ENCODE data around the gene TMED8.
"Not testable (repeated sequence)": the region's sequence is repeated elsewhere in the genome, so short reads cannot be mapped to it uniquely, and the experiment has no call there.

The TMED8 gene, protein sequence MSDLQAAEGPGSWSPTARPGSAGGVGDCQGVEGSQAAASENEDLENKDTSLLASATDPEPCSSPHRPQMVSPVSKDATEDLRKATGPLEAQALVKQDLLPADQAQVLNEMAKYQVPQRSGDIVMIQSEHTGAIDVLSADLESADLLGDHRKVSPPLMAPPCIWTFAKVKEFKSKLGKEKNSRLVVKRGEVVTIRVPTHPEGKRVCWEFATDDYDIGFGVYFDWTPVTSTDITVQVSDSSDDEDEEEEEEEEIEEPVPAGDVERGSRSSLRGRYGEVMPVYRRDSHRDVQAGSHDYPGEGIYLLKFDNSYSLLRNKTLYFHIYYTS

DNA sequence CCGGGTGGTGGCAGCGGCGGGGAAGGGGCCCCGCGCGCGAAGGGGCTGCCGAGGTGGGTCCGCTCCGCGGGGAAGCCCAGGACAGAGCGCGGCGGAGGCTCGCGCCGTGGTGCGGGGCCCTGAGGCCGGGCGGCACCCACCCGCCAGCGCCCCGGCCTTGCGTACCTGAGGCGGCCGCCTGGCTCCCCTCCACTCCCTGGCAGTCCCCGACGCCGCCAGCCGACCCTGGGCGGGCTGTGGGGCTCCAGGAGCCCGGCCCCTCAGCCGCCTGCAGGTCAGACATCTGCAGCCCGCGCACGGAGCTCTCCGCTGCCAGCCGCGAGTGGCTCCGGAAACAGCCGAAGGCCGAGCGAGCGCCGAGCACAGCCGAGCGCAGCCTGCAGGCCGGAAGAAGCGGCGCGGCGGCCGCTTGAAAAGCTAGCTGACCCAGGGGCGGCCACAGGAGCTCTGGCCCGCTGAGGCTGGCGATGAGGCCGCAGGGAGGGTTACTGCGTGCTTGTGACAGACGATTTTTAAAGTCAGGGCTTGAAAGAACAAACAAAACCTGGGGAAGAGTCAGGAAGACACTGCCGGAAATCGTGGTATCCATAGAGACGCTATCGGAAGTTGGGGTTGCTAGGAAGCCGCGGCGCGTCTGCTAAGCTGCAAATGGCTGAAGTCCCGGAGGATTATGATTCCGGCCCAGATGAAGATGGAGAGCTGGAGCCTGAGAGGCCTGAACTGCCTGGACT is at the start of gene TMED8, which contains the start of gene SAMD15:
TMED8 (minus strand) TSS at position 324 of the 731 bp plus-strand sequence; CDS start at position 283, 41 bp downstream.
SAMD15 (plus strand) TSS at position 609 of the 731 bp plus-strand sequence; CDS start at position 649, 40 bp downstream.
- DNase-seq: peak; percentile 85 to 92

DNA sequence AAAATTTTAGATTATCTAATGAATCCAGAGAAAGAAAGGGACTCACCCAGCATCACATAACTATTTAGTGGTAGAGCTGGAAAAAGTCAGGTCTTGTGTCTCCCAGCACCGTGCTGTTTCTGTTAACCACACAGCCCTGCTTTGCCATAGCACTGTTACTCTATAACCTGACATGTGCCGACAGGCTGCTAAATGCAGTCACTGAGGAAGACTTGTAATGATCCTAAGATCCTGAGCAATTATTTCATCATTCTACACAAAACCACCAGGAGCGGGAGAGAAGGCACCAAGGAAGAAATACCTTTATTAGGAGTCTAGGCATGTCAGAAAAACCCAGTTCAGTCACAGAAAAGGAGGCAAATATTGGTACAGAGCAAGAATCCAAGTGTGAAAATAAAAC is 49.5 kb upstream of the TMED8 start:
- no peak for DNase-seq

DNA sequence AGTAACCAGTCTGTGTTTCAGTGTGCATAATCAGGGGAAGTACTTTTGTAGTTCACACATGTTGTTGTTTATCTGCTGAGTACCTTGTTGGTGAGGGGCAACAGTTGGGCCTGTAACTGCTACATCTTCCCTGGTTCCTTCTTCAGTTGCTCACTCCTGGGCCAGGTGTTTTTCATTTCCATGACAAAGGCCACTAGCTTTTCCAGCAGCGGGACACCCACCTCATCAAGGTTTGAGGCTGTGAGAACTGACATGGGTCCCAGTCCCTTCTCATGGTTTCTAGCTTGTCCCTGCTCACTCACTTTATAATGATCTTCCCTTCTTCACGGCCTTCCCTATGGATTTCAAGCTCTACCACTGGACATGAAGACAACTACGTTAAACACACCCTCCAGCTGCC is 48.0 kb upstream of the TMED8 start:
- no peak for DNase-seq

DNA sequence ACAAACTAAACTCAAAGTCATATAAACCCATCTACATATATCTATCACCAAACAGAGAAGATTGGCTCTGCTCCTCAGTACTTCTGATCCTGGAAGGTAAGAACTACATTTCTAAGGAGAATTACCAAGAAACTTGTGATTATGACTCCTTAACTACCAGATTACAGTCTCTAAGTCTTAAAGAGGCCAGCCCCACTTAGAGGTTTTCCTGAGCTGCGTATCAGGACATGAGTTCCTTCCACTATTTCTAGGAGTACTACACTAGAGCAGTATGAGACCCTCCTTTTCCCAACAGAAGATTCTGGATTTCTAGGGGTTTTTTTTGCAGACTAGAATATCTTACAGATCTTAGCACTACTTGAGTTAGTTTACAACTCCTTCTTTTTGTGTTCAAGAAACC is 46.5 kb upstream of the TMED8 start, which contains the start of gene NOXRED1:
NOXRED1 (minus strand) TSS at position 101 of the 400 bp plus-strand sequence. CDS start 634 bp downstream, outside the sequence.
- no peak for DNase-seq

DNA sequence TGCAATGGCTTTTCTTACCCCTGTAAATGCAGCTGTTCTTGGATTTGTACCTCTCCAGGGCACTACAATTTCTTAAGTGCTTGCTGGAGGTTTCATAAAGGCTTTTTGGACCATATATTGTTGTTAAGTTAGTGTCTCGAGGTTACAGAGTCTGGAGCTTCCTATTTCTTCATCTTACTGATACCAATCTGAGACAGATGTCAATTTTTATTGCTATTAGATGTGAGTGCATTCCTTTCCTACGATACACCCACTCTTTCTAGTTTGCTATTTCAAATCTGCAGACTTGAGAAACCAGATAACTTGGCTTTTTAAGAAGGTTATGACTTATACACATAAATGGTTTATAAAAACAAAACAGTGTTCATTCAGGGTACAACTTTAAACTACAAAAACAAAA is 44.3 kb upstream of the TMED8 start:
- no peak for DNase-seq

DNA sequence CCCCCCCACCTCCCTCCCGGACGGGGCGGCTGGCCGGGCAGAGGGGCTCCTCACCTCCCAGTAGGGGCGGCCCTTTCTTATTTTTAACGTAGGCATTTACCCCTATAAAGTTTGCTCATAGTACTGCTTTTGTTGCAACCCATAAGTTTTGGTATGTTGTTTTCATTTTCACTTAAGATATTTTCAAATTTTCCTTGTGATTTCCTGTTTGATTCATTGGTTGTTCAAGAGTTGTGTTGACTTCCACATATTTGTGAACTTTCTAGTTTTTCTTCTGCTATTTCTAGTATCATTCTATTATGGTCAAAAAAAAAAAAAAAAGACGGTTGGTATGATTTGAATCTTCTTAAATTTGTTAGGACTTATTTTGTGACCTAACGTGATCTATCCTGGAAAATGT is 39.9 kb upstream of the TMED8 start:
- DNase-seq: no peak

DNA sequence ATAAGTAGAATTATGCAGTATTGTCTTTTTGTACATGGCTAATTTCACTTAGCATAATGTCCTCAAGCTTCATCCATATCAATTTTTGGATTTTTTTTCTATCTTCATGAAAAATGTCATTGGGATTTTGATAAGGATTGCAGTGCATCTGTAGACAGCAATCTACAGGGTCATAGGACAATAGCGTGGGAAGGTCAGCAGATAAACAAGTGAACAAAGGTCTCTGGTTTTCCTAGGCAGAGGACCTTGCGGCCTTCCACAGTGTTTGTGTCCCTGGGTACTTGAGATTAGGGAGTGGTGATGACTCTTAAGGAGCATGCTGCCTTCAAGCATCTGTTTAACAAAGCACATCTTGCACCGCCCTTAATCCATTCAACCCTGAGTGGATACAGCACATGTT is 39.2 kb upstream of the TMED8 start:
- DNase-seq: not testable (repeated sequence)

DNA sequence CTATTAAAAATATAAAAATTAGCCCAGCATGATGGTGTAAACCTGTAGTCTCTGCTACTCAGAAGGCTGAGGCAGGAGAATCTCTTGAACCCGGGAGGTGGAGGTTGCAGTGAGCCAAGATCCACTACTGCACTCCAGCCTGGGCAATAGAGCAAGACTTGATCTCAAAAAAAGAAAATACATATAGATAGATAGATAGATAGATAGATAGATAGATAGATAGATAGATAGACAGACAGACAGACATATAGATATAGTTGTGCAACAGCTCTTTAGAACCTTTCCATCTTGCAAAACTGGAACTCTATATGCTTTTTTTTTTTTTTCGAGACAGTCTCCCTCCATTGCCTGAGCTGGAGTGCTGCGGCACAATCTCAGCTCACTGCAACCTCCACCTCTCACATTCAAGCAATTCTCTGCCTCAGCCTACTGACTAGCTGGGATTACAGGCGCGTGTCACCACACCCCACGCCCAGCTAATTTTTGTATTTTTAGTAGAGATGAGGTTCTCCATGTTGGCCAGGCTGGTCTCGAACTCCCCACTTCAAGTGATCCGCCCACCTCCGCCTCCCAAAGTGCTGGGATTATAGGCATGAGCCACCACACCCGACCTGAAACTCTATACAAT is 38.6 kb upstream of the TMED8 start:
- DNase-seq: not testable (repeated sequence)

DNA sequence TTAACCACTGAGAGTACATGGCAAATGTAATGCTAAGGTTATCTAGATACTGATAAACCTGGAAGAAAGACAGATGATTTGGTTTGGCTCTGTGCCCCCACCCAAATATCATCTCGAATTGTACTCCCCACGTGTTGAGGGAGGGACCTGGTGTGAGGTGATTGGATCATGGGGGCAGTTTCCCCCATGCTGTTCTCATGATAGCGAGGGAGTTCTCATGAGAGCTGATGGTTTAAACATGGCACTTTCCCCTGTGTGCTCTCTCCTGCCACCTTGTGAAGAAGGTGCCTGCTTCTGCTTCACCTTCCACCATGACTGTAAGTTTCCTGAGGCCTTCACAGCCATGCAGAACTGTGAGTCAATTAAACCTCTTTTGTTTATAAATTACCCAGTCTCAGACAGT is 32.2 kb upstream of the TMED8 start:
- peak in 1 of 2 experiments; percentile 3 for DNase-seq

DNA sequence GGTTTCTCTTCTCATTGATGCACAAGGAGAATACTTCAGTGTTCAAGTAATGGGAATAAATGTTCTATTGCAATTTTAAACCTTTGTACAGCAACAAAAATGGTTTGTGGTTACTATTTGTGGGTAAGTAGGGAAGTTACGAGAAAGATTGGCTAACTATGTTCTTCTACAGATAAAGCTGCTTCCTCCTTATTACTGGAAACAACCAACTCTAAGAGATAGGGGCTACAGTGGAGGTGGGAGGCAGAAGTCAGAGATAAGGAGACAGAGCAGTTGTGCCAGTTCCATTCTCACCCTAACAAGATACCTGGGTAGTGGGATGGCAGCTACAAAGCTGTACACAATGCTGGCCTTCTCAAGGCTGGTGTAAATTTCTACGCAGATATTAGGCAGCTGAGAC is 30.3 kb upstream of the TMED8 start:
- DNase-seq: peak; percentile 90 to 91

DNA sequence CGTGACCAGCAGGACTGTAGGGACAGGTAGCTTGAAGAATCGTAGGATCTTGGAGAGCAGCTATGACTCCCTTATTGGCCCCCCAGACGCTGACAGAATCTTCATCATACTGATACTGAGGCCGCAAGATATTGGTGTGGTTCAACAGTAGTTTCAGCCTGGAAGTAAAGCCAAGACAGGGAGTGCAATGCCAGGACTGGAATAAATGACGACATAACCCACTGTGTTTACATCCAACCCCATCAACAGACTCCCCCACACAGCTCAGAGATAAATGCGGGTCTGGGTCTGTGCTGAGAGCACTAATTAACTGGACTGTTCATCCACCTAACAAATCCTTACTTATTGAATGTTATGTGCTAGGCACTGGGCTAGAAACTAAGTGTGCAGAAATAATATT is 29.8 kb upstream of the TMED8 start:
- DNase-seq: peak; percentile 32 to 57

DNA sequence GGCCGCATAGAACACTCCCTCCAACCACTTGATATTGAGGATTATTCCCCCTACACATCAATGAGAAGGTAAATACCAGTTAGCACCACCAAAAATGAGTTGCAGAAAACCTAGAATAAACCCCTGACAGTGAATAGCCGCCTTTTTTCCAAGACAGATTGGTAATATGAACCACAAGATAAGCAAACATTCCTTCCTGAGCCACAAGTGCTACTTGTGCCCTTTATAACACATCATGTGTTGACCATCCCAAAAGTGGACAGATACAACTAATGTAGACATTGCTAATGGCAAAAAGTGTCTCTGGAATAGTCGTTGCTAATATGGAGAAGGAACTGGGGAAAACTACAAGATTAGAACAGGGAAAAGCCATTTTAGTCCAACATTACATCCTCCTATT is 29.2 kb upstream of the TMED8 start:
- no peak for DNase-seq

DNA sequence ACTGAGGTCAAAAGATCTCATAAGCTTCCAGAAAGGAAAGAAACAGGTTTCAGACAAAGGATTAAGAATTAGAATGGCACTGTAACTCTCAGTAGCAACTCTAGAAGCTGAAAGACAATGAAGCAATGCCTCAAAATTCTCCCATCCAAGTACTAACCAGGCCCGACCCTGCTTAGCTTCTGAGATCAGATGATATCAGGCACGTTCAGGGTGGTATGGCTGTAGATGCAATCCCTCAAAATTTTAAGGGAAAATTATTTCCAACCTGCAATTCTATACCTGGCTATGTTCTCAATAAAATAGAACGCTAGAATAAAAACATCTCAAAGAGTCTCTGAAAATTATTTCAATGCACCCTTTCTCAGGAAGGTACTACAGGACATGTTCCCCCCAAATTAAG is 26.9 kb upstream of the TMED8 start:
- no peak for DNase-seq

DNA sequence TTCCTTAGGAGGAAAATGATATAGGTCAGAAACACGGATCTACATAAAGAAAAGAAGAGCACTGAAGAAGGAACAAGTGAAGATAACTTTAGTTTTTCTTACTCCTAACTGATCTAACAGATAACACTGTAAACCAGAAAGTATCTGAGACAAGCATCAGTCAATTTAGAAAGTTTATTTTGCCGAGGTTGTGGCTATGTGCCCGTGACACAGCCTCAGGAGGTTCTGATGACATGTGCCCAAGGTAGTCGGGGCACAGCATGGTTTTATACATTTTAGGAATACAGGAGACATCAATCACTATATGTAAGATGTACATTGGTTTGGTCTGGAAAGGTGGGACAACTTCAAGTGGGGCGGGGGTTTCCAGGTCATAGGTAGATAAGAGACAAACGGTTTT is 23.3 kb upstream of the TMED8 start:
- DNase-seq: no peak

DNA sequence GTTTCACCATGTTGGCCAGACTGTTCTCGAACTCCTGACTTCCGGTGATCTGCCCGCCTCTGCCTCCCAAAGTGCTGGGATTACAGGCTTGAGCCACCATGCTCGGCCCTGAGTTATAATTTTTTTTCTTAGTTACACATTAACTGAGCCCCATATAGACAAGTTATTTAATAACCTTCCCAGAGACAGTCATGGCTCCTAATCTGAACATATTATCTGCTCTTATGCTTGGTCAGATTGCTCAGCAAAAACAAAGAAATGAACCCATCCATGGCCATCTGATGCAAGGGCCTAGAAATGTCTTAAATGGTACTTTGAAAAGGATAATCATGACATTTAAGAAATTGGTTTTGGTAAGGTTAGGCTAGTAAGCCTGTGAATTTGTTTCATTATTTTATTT is 13.3 kb upstream of the TMED8 start:
- no peak for DNase-seq

DNA sequence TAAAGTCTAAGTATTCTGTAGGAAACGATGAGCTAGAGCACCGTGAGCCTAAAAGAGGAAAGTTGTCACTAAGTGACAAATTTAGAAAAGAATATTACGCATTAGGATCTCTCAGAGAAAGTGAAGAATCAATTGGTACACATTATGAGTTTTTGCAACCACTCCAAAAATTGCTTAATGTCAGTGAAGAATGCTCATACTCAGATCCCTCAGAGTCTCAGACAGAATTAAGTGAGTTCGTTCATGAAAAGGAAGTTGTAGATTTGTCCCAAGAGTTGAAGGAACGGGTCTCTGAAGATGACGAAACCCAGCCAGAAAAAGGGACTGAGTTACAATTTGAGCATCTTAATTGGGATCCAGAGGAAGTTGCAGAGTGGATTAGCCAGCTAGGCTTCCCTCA is 1.8 kb upstream of the TMED8 start:
- no peak for DNase-seq

DNA sequence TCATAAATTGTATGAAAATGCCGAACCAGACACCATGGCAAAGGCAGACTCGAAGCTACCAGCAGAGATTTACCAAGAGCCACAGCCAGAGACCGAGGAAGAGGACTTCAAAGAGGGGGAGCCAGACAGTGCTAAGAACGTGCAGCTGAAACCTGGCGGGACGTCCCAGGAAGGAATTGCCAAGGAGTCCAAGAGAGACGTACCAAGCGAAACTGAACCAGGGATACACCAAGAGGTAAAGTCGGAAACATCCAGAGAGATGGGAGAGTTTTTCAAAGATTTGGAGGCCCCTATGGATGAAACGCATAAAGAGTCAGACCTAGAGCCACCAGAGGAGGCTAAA is 579 bp upstream of the TMED8 start:
- DNase-seq: peak in 1 of 2 experiments; percentile 62

DNA sequence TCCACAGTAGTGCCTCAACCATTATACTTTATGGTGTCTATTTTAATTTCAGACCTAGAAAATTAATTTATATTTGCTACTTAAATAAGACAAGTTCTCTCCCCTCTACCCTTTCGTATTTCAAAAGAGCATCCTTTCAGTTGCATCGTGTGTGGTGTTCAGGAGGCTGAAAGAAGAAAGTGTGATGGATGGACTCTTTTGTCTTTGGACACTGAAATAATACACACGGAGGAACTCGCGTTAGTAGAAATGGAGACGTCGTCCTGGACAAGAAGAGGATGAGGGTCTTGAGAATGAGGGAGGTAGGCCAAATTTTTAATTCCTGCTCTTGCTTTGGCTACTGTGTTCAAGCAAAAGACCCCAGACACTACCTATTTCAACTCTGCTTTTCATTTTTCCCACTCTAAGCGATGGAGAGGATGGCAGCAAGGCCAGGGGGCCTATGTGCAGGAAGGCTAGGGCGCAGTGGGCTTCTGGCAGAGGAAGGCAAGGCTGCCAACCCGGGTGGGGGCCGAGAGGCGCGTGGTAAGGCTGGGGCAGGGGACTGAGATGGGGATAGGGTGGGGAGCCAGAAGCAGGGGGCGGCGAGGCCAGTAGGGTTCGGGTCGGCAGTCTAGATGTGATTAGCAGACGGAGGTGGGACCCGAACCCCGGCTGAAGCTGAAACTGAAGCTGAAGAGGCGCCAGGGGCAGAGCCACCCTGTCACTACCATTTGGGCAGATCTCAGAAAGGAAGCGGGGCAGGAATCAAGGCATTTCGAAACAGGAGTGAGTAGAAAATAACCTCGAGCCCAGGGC is 722 bp downstream of the TMED8 start:
- DNase-seq: peak; percentile 27 to 28

DNA sequence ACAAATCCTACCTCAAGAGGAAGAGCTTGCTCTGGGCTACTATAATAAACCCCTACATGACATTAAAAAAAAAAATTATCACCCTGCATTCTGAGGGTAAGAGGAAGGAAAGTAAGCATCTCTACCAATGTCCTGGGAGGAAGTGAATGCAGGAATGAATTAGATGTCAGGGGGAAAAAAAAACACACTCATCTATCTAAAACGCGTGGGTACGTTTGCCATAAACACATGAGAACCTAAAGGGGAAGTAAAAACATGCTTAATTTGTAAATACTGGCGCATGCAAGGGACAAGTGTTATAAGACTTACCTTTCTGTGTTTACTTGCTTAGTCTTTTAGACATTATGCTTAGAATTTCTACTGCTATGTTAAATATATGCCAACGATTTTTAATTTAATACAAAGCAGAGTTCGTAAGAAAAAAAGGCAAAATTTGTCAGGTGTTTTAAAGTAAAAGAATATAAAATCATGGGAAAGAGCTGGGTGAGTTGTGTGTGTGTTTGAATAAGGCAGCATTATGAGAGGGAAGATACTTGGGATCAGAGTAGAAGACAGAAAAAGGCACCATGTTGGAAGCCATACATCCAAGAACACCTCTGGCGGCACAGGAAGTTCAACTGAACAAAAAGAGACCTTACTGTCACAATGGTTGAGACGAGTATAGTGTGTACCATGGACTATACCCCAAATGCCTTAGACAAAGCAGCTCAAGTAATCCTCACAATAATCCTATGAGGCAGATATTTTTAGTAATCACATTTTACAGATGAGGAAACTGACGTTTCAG is 1.5 kb downstream of the TMED8 start:
- peak in 1 of 2 experiments; percentile 11 for DNase-seq

DNA sequence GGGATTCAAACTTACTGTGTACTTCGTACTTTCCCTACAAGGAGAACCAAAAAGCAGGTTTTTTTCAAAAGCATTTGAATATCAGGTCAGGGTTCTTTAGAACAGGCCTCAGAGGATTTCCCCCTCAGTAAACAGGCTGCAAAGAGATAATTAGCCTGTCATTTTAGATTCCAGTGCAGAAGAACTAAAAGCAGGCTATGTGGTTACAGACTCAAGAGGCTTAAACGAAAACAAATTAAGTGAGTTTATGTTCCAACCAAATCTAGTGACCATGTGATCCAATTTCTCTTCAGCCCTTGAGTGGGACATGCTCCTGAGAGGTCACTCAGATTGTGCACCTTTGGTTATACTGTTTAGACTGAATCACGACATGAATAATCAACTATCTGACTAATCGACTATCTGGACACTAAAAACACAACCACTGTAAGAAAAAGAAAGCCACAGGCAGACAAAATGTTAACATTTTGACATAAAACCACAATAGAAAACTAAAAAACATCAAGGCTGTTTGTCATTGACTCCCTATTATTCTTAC is 4.5 kb downstream of the TMED8 start:
- no peak for DNase-seq

DNA sequence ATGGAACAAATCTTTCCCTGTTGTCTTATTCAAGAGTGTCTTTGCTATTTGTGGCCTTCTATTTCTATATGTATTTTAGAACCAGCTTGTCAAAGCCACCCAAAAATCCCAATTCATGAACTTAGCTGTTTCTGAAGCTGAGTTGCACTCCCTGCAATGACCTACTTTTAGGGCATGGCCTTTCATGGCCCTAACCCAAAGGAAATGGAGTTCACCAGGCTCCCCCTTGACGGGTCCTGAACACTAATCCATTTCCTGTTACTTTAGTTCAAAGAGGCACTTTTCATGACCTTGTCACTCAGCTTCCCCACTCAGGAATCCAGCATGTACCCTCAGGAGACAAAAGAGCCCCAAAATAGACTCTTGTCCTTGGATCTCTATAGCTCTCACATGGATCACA is 7.6 kb downstream of the TMED8 start:
- no peak for DNase-seq

DNA sequence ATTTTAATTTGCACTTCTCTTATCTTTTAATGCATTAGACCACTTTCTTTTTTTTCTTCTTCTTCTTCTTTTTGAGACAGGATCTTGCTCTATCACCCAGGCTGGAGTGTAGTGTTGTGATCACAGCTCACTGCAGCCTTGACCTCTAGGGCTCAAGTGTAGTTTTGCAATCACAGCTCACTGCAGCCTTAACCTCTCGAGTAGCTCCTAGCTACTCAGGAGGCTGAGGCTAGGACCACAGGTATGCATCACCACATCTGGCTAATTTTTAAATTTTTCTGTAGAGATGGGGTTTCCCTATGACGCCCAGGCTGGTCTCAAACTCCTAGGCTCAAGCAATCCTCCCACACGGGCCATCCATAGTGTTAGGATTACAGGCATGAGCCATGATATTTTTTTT is 12.7 kb downstream of the TMED8 start:
- no peak for DNase-seq
